NCI-H345 (cell line): ENCODE data around the gene SDK2.

Experiments
- DNase-seq: peaks from one replicate; lab custom pipeline; 2025; lab: John Stamatoyannopoulos, UW

The SDK2 gene

DNA sequence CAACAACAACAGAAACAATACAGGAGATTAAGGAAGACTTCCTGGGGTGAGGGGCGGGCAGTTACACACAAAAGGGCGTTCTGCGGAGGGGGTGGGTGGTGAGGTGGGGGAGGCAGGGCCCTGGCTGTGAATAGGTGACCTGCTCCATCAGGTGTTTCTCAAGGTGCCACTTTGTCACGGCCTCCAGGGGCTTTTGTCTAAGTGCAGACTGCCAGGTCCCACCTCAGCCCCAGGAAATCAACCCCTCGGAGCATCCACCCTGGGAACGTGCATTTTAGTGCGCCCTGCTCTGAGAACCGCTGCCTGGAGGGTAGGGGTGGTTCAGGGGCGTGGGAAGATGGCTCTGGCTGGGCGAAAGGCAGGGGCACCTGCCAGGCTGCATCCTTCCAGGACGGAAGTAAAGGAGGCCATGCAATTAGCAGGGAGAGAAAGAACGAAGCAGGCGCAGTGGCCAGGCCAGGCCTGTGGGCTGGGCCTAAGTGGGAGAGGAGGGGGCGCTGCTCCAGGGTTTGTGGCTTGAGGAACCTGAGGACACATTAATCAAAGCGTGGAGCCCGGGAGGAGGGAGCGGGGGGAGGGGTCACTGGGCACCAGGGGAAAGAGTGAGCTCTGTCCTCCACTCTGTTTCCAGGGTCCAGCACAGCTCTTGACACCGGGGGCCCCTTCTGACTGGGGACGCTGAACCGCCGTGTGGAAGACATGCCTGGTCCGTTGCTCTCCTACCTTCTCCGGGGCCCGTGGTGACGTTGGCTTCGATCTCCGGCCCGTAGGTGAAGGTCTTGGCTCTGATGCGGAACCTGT, 283.1 kb downstream of the SDK2 start:
- DNase-seq, result peak; percentile 28

DNA sequence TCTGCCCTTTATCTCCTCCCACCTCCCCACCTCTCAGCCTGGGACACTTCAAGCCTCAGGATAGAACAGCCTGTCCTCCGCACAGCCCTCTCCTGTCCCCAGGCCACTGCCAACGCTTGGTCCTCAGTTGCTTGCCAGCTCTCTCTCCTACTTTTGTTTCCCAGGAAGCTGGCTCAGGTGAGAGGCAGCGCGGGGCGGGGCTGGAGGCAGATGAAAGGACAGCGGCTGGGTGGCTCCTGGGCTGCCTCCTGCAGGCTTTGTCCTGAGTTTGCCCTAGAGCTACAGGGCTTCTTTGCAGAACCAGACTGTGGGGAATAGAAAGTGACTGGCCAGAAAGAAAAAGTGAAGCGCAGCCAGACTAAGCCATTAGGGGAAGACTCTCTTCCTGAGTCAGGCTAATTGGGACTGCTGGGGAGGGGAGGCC, 284.2 kb downstream of the SDK2 start:
- DNase-seq, result peak; percentile 69

DNA sequence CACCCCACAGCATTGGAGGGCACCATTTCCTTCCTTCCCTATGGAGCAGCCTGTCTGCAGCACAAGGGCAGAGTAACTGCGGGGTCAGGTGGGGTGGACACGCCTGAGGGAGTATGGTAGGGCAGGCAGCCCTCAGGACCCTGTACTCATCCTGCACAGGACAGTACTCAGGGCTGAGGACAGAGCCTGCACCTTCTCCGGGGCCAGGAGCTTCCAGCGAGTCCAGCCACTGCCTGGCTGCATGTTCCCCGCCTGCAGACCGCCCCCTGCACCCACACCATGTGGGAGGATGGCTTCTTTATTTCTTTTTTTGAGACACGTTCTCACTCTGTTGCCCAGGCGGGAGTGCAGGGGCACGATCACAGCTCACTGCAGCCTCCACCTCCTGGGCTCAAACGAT, 284.9 kb downstream of the SDK2 start:
- no peak for DNase-seq

DNA sequence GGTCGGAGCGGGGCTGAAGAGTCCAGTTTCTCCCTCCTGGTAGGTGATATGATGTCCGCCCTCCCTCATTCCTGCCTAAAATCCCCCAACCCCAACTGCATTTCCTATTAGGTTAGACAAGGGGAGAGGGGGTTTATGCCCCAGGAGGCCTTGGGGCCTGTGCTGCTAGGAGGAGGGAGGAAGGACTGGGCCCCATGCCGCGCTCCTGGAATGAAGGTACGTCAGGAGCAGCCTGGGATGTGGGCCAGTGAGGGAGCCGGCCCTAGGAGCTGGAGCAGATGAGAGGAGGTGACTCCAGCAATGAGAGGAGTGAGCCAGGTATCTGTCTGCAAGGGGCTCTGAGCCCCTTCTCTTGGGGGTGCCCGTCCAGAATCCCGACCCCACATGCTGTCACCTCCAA, 285.6 kb downstream of the SDK2 start:
- no peak for DNase-seq

DNA sequence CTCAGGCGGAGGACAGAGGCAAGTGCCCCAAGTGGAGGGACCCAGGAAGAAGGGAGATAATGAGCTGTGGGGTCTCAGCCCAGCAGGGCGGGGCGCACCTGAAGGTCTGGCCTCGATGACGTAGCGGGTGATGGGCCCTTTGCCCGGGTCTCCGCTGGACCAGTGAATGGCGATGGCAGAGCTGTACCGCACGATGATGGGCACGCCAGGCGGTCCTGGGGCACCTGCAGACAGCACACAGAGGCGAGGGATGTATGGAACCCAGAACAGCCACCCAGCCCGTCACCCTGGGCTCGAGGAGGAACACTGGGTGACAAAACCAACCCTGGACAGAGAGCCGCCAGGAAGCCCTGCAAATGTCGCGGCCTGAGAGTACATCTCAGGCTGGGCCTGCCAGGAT, 286.3 kb downstream of the SDK2 start:
- no peak for DNase-seq

DNA sequence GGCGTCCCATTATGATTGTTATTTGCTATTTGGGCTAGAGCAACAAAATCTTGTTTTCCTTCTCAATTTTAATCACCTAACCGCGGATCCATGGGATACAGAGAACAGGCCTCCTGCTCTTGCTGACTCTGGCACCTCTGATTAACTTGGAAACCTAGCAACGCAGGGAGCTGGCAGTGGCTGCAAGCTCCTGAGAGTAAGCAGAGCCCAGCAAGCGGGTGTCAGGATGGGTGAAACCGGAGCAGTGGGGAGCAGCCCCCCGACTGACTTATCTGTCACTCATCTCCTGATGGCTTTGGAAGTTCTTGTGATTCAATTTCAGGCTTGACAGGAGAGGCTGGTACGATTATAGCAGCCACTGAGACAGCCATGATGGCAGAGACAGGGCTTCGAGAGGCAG, 286.9 kb downstream of the SDK2 start:
- no peak for DNase-seq

DNA sequence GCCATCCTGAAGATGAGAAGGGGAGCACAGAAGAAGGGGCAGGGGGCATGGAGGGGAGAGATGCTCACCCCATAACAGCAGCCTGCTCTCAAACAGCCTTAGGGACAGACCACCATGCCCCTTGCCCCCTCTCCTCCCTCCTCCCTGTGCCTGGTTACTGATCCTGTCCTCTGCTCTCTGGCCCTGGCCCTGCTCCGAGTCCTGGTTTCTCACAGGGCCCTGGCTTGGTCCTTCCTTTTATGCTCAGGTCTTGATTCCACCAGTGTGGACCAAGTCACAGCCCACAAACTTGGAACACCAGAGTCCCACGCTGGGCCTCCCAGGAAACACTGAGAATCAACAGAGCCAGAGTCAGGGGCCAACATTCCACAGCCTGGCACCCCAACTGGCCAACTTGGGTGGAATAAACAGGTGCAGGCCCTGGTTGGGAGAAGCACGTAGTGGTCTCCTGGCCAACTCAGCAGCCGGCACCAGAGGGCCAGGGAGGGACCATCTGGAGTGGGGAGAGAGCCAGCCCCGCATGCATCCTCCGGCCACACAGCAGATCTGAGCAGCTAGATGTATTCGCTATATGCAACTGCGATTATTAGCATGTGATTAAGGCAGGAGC, 287.6 kb downstream of the SDK2 start:
- no peak for DNase-seq

DNA sequence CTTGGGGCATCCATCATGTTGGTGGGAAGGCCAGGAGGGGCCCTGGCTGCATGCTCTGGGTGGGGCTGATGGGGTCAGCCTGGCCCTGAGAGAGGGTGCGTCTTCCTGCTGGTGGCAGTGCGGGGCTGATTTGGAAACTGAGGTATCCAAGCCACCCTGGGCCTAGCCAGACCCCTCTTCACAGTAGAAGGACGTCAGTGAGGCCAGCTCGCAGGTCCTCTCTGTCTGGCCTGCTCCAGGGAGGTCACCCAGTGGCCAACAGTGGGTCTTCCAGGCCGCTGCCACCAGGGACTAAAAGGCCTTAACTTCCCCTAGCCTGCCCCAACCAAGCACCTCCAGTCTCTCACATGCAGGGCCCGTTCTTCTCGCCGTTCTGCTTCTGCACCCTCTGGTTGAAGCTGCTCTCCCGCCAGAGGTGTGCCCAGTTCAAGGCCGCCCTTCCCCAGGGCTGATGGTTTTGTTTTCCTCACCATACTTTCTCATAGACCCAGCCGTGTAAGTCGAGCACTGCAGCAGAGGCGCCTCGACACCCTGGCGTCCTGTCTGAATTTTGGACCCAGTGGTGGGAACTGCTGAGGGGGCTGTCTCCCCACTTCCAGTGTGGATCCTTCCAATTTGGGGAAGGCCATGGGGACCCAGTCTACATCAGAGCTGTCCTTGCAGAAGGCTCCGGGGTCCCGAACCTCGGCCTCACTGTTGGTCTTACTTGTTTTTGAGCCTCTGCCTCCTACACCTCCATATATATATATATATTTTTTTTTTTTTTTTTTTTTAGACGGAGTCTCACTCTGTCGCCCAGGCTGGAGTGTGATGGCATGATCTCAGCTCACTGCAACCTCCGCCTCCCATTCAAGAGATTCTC, 289.6 kb downstream of the SDK2 start:
- no peak for DNase-seq

DNA sequence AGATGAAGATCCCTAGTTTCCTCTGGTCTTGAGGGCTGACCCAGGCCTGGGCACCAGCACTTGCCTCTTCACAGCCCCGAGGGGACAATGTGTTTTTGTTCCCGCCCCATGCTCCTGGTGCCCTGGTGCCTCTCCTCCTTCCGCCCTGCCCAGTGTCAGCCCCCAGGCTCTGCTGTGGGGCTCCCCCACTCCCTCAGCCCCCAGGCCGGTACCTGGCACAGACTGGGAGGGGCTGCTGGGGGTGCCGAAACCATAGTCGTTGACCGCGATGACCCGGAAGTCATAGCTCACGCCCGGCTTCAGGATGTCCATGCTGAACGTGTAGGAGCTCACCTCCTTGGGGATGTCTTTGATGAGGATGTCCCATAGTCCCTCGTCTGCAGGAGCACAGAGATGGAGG, 292.0 kb downstream of the SDK2 start:
- DNase-seq, result no peak

DNA sequence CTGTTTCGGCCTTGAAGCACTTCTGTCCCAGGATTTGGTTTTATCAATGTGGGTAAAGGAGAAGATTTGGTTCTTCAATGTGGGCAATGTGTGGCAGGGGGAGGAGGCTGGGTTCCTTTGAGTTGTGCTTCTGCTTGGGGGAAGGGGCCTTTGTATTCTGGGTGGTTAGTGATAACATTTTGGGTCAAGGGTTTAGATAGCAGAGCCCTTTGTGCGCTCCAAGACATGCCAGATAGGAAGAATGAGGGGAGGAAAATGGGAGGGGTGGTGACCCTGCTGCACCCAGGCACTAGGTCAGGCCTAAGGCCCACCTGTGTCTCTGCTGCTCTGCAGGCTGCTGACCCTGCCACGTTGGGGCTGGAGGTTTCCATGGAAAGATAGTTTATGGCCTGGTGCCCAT, 292.5 kb downstream of the SDK2 start:
- no peak for DNase-seq

DNA sequence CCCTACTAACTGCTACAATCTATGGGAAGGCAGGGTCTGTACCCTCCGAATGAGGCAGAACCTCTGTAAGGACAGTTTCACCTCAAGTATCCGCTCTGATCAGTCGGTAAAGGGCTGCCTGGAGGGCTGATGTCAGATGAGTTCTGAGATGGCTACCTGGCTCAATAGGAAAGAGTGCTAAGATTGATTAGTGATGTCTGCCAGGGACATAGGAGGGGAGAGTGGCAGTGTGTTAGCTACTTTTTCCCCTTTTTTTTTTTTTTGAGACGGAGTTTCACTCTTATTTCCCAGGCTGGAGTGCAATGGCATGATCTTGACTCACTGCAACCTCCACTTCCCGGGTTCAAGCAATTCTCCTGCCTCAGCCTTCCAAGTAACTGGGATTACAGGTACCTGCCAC, 293.4 kb downstream of the SDK2 start:
- DNase-seq, result no peak

DNA sequence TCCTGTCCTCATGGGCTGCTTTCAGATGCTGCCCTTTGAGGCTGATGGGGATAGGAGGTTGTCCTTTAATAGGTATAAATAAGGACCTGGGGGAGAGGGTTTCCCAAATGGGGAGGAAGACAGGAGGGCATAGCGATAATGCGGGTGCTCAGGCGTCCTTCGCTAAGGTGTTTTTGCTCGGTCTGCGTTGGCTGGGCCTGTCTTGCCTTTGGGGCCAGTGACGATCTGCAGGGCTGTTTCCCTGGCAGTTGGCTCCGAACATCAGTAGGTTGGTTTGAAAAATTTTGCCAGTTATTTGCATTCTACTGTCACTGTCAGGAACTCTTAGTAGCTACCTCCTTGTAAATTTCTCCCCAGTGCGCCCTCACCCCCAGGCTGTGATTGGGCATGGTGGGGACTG, 294.6 kb downstream of the SDK2 start:
- no peak for DNase-seq

DNA sequence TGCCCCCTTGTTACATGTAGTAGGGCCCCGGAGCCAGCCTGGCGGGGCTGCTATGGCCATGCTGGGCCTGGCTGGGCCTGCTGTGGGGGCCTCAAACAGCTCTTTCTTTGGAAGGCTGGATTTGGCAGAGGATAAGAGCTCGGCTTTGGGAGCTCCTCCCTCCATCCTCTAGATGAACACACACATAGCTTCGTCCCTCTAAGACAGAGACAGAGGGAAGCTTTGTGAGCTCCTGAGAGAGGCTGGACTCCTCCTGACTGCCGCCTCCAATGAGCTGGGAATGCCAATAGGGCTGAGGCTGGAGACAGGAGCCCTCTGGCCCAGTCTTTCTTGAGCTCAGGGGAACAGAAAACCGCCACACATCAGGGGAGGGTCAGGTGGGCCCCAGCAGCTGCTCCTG, 295.1 kb downstream of the SDK2 start:
- DNase-seq, result no peak

DNA sequence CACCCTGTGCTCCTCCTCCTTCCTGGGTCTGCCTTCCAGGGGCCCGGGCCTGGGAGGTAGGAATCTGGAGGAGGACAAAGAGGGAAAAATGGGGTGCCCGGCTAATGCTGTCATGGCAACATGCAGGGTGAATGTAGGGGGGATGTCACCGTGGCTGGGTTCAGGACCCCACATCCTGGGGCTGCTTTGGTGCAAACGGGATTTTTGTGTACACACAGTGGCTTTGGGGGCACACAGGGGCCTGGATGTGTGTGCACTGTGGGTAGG, 295.5 kb downstream of the SDK2 start:
- no peak for DNase-seq

DNA sequence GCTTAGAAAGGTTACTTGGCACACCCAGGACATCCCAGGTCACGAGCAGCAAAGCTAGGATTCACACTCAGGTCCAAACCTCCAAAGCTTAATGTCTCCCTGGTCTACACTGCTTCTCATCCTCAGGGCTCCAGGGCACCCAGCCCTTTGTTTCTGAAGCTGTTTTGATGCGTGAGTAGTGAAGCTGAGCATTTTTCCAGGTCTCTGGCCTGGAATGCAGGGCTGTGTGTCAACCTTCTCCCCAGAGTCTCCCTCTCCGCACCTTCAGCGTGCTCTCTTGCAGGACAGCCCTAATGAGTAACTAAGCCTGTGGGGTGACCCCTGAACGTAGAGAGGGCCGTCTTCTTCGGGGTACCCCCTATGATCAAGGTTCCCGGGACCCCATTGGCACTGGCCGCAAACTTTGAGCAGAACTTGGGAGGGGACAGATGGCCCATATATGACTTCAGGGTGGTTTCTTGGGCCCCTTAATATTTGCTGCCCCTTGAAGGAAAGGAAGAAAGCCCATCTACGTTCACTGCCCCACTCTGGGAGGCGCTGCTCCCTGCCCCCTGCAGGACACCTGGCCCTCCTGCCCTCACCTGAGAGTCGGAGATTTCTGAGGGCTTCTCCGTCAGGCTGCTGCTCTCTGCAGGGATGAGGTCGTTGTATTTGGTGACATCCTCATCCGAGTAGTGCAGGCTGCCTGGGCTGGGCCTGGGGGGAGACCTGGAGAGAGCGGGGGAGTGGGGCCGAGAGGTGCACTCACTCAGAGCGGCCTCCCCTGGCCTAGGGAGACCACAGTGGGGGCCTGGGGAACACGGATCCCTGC, 296.0 kb downstream of the SDK2 start:
- no peak for DNase-seq

DNA sequence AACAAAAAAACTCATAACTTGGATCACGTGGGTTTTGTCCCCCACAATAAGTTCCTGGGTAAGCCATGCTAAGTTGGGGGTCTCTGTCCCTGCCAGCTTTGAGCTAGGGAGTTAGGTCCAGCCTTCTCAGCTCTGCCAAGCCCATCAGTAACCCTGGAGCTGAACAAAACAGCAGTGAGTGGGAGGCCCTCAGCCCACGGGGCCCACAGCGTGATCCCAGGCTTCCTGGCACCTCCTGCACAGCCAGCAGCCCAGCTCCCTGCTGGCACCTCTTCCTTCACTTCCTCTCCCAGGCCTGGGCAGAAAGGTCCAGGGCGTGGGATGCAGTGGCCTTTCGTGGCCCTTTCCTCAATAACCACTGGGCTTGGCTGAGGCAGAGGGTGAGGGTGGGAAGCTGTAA, 296.9 kb downstream of the SDK2 start:
- DNase-seq, result no peak

DNA sequence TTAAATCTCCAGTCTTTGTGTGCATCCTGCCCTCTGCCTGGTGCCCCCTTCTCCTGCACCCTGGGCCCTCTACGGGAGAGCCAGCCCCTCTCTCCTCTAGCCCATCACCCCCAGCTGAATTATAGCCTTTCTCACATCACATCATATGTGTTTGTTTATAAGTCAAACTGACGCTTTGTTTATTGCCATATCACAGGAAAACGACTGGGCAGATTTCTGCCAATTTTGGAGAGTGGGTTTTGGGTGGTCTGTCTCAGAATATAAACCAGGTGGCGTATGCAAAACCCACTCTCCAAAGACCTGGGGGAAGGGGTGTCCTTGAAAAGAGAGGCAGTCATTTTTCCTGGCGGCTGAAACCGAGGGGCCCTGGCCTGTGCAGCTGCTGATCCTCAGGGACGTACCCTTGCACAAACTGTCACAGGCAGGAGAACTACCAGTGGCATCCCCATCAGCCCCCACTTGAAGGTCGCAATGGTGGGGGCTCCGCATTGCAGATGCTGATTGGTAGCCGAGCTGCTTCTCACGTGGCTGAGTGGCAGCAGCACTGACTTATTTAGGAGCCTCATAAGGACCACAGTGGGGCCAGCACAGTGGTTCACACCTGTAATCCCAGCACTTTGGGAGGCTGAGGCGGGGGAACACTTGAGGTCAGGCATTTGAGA, 297.6 kb downstream of the SDK2 start:
- no peak for DNase-seq

DNA sequence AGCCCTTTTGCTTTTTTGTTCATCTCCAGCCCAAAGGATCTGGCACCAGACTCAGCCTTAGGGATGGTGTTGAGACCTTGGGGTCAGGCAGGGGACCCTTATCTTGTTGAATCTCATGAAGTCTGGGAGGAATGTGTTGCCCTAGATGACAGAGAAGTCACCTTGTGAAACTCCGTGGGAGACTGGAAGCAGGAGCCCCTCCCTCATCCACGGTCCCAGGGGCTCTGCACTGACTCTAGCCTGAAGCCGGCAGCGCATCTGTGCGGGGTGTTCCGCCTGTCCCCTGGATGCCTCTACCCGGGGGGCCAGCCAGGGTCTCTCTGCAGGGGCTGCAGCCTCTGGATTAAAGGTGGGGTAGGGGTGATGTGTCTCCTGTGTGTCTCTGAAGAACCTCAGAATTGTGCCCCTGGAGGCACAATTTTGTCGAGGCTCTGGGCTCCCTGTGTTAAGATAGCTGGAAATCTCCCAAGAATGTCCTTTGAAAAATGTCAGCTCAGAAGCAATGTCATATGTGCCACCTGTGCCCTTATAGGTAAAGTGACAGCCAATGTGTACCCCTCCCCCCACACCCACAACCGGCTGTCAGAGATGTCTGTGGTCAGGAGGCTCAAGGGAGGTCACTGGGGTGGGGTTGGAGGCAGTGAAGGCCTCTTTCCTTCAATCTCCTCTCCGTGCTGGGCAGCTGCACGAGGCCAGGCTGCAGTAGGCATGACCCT, 300.3 kb downstream of the SDK2 start:
- no peak for DNase-seq

DNA sequence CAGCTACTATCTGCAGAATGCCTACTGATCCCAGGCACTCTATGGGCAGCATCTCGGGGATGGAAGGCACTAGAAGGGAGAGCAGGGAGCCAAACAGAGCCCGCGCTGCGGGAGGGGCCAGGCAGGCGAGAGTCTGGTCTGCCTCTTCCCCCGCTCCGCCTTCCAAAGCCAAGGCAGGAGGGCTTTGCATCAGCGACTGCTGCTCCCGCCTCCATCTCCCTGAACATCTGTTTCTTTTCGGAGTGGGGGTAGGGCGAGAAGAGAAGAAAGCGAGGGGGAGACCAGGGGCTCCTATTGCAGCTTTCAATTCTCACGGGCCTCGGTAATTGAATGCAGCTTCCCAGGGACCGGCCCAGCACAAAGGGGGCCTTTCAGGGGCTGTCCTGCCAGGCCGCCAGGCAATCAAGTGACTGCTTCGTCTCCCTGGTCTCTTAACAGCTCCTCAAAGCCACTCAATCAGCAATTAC, 301.0 kb downstream of the SDK2 start:
- DNase-seq, result no peak

DNA sequence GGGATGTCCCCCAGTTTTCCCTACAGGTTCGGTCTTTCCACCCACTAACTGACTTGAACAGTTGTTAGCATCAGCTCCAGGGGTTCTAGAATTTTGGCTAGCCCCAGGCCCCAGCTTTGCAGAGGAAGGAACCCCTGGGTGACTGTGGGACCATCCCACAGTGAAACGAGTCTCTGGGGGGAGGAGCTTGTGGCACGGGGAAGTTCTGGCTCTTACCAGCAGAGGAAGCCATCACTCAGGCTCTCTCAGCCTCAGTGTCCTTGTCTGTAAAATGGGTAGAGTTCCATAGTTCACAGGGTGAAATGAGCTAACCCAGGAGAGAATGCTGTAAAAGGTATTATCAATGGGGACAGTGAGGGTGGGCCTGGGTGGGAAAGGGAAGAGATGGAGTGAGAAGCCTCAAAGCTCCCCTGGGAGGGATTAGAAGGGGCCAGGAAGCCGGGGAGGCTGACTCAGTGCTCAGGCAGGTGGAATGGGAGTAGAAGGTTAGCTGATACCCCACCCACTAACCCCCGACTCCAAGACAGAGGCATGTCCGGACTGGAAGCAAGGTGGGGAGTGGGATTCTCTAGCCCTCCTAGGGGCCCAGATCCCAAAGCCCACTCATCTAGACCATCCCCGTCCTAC, 301.6 kb downstream of the SDK2 start:
- DNase-seq, result no peak
